ENCODE measurements around the gene FLNA. TPM values are rescaled to one million over a fixed set of nuclear protein-coding genes. Genes with fewer than 3 reads are reported as not detected.
"Not testable (repeated sequence)": the region's sequence is repeated elsewhere in the genome, so short reads cannot be mapped to it uniquely, and the experiment has no call there.

FLNA gene
- total RNA-seq, 2 experiments from 2014 or later: 1,012 to 1,022 TPM

- DNase-seq (peak in 1 of 14 experiments; percentile 31), ATAC-seq (ENCODE audit: poor library complexity) (no peak)
- peaks cover 27% of the 10 kb centered on the region for H3K4me1 Mint-ChIP-seq (ENCODE audit: low read depth)
- POLR2A ChIA-PET: interaction anchor here (0.7 to 1.4 kb wide), 3 partner anchors 21 to 191 kb away, joined by 4 to 6 read pairs (median 4); no protein-coding TSS in a partner anchor
- H3K9me3 Mint-ChIP-seq: no peaks in the 10 kb centered on the region
- H3K36me3 ChIP-seq (ENCODE audit: insufficient read depth, low read length): peaks cover 51% of the 10 kb centered on the region
- no peak overlapping the region for H3K4me3 Mint-ChIP-seq
- H3K27ac Mint-ChIP-seq: peak overlapping the region; percentile 85
- CTCF ChIA-PET: interaction anchor here (1.1 kb wide), 1 partner anchor 25 kb away, joined by 3 read pairs; no protein-coding TSS in a partner anchor
- TF ChIP-seq, protein P1, sequence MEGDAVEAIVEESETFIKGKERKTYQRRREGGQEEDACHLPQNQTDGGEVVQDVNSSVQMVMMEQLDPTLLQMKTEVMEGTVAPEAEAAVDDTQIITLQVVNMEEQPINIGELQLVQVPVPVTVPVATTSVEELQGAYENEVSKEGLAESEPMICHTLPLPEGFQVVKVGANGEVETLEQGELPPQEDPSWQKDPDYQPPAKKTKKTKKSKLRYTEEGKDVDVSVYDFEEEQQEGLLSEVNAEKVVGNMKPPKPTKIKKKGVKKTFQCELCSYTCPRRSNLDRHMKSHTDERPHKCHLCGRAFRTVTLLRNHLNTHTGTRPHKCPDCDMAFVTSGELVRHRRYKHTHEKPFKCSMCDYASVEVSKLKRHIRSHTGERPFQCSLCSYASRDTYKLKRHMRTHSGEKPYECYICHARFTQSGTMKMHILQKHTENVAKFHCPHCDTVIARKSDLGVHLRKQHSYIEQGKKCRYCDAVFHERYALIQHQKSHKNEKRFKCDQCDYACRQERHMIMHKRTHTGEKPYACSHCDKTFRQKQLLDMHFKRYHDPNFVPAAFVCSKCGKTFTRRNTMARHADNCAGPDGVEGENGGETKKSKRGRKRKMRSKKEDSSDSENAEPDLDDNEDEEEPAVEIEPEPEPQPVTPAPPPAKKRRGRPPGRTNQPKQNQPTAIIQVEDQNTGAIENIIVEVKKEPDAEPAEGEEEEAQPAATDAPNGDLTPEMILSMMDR (IDR thresholded peaks at IDR 0.05): no peak
- H3K27ac ChIP-seq (ENCODE audit: low read depth in 1 of 2, low read length in 2 of 2): peak overlapping the region in 1 of 2 donors; percentile 47
- peaks cover 47% of the 10 kb centered on the region for H3K36me3 Mint-ChIP-seq (ENCODE audit: low read depth)
- H3K27me3 Mint-ChIP-seq: no peaks in the 10 kb centered on the region
- intact Hi-C loops (cut with DNase I, micrococcal nuclease): no loop called here
- H3K9me3 ChIP-seq (ENCODE audit: control insufficient read depth in 1 of 2, insufficient read depth in 1 of 2, low read length in 2 of 2): peaks cover 0 to 4% of the 10 kb centered on the region in 2 experiments
- peaks cover 60% of the 10 kb centered on the region for H3K4me1 ChIP-seq (ENCODE audit: insufficient read depth, low read length)
- no peak overlapping the region for H3K4me3 ChIP-seq (ENCODE audit: low read length)
- no peaks in the 10 kb centered on the region for H3K27me3 ChIP-seq (ENCODE audit: control insufficient read depth in 1 of 2, insufficient read depth in 2 of 2, low read length in 2 of 2)
Observed at GRCh38 chrX:154348114-154348531, 26.3 kb downstream of the FLNA start.

- Mint-ChIP-seq H3K4me1 (ENCODE audit: low read depth) (peaks cover 13% of the 10 kb centered on the region), H3K36me3 (ENCODE audit: low read depth) (peaks cover 12% of the 10 kb centered on the region)
- H3K27me3 ChIP-seq (ENCODE audit: control insufficient read depth in 1 of 2, insufficient read depth in 2 of 2, low read length in 2 of 2); DNase-seq; H3K9me3 Mint-ChIP-seq; CTCF ChIA-PET; H3K27ac Mint-ChIP-seq; H3K27me3 Mint-ChIP-seq; H3K36me3 ChIP-seq (ENCODE audit: insufficient read depth, low read length); intact Hi-C loops (cut with DNase I, micrococcal nuclease); H3K27ac ChIP-seq (ENCODE audit: low read depth in 1 of 2, low read length in 2 of 2); H3K4me3 ChIP-seq (ENCODE audit: low read length); POLR2A ChIA-PET; H3K9me3 ChIP-seq (ENCODE audit: control insufficient read depth in 1 of 2, insufficient read depth in 1 of 2, low read length in 2 of 2); H3K4me3 Mint-ChIP-seq: not testable (repeated sequence)
- ATAC-seq (ENCODE audit: poor library complexity): peak; percentile 21
- peaks cover 15% of the 10 kb centered on the region for H3K4me1 ChIP-seq (ENCODE audit: insufficient read depth, low read length)
Observed at GRCh38 chrX:154343620-154344019, 30.8 kb downstream of the FLNA start.

DNA sequence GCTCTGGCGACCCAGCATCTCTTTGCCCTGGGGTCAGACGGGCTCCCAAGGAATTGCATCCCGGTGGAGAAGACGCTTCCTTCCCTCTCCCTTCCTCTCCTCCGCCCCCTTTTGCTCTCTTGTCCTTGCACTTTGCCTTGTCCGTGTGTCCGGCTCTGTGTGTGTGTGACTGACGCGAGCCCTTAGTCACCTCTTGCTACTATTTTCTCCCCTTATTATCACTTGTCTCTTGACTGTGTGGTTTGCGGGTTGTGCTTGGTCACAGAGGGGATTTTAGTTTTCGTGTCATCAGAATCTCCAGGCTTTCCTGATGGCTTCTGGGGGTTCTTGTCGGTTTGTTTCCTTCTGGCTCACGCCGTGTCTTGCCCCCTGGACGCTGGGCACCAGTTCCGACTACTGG is 31.4 kb downstream of the FLNA start:
- H3K27ac ChIP-seq (ENCODE audit: low read depth in 1 of 2, low read length in 2 of 2); H3K9me3 ChIP-seq (ENCODE audit: control insufficient read depth in 1 of 2, insufficient read depth in 1 of 2, low read length in 2 of 2); DNase-seq; H3K36me3 Mint-ChIP-seq (ENCODE audit: low read depth); H3K4me3 ChIP-seq (ENCODE audit: low read length); H3K27me3 ChIP-seq (ENCODE audit: control insufficient read depth in 1 of 2, insufficient read depth in 2 of 2, low read length in 2 of 2); H3K27ac Mint-ChIP-seq; H3K4me1 Mint-ChIP-seq (ENCODE audit: low read depth); H3K9me3 Mint-ChIP-seq; CTCF ChIA-PET; intact Hi-C loops (cut with DNase I, micrococcal nuclease); POLR2A ChIA-PET; H3K4me1 ChIP-seq (ENCODE audit: insufficient read depth, low read length); H3K36me3 ChIP-seq (ENCODE audit: insufficient read depth, low read length); ATAC-seq (ENCODE audit: poor library complexity); H3K4me3 Mint-ChIP-seq; H3K27me3 Mint-ChIP-seq: not testable (repeated sequence)

DNA sequence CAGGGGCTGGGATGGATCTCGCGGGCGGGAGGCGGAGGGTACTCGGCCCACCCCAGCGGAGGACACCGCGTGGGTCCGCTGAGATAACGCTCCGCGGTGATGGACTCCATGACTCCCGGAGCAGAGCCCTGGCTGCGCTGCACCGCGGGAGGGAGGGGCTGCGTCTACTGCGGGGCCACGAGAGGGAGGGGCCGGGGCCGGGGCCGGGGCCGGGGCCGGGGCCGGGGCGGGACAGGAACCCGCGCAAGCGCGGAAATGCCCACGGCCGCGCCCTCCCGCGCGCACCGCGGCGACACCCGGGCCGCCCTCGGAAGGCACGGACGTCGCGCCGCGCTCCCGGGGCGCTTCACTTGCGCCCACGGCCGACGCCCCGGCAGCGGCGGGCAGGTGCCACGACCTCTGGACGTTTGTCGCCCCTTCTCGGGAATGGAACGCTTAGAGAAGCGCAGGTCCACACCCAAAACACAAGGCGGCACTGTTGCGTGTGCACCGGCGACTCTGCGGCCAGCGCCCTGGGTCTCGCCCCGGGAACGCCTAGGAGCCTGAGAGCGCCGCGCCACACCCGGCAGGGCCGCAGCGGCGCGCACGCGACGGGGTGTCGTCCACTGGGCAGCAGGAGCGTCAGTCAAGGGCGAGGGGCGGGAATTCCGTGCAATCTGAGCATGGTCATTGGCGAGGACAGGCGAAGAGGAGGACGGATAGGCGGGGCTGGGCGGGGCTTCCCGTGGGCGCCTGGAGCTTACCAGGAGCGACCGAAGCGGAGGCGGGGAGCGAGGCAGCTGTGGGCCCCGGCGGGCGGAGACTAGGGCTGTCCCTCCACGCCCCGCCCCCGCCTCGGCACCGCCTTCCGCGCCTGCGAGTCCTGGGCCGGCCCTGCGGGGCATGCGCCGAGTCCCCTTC is 32.8 kb downstream of the FLNA start:
- H3K36me3 Mint-ChIP-seq (ENCODE audit: low read depth); POLR2A ChIA-PET; H3K27me3 ChIP-seq (ENCODE audit: control insufficient read depth in 1 of 2, insufficient read depth in 2 of 2, low read length in 2 of 2); H3K4me1 Mint-ChIP-seq (ENCODE audit: low read depth); H3K27ac Mint-ChIP-seq; H3K9me3 ChIP-seq (ENCODE audit: control insufficient read depth in 1 of 2, insufficient read depth in 1 of 2, low read length in 2 of 2); intact Hi-C loops (cut with DNase I, micrococcal nuclease); H3K27me3 Mint-ChIP-seq; CTCF ChIA-PET; H3K9me3 Mint-ChIP-seq; H3K4me1 ChIP-seq (ENCODE audit: insufficient read depth, low read length); H3K27ac ChIP-seq (ENCODE audit: low read depth in 1 of 2, low read length in 2 of 2); H3K4me3 ChIP-seq (ENCODE audit: low read length); H3K36me3 ChIP-seq (ENCODE audit: insufficient read depth, low read length); H3K4me3 Mint-ChIP-seq: not testable (repeated sequence)
- ATAC-seq (ENCODE audit: poor library complexity): peak; percentile 73
- DNase-seq: peak in 1 of 14 experiments; percentile 32

Measured in CD4-positive, alpha-beta T cell (primary cell).